Endothelial cell of umbilical vein (primary cell): ENCODE measurements around the gene ATXN2L. TPM values are rescaled to one million over a fixed set of nuclear protein-coding genes. Genes with fewer than 3 reads are reported as not detected.

ENCODE experiments used
- BruUV-seq: library from RNA; stranded (reverse); fragments of 400-500 nt; replicated peaks from 2 replicates; lab custom pipeline; 2021; lab: Mats Ljungman, UMichigan
- CTCF ChIA-PET: fragments of 300-600, 350-600 bp; sonication (Branson Sonifier 250); formaldehyde crosslinking; loops from one replicate; lab custom pipeline; 2021; ENCODE audit warnings: antibody characterized with exemption, inconsistent platforms; lab: Charles Lee
- POLR2A ChIA-PET: fragments of 300-600, 350-600 bp; sonication (Branson Sonifier 250); formaldehyde crosslinking; loops from one replicate; lab custom pipeline; 2021; ENCODE audit warnings: antibody characterized with exemption, inconsistent platforms; lab: Charles Lee
- DNase-seq: peaks from one replicate; pipeline ENCODE4 v3.0.0-alpha.2; 2011; ENCODE audit warnings: low read depth, low spot score
- FAIRE-seq: peaks from 2 replicates; lab custom pipeline; 2011; peaks lifted over from hg19 to GRCh38; lab: Jason Lieb, UNC
- H2AFZ ChIP-seq: 2 replicates; pipeline ENCODE4 v1.6.0; 2012; ENCODE audit warnings: low read depth, low read length, control low read depth, inconsistent platforms
- H3K27ac ChIP-seq: 2 replicates; pipeline ENCODE4 v1.5.1; 2011; ENCODE audit warnings: low read depth, mild to moderate bottlenecking, control low read depth, low read length, moderate library complexity; ENCODE audit not compliant: insufficient read depth
- H3K27me3 ChIP-seq, 2 experiments: 2 replicates each; pipeline versions ENCODE4 v1.6.0 to v1.6.1; 2011; ENCODE audit warnings: low read length in 2 of 2, mixed read lengths in 1 of 2; ENCODE audit not compliant: control insufficient read depth in 2 of 2, insufficient read depth in 2 of 2
- H3K36me3 ChIP-seq, 2 experiments: 2 replicates in 1 of 2; 3 replicates in 1 of 2; pipeline ENCODE4 v1.5.1; 2011; ENCODE audit warnings: low read length in 2 of 2, mild to moderate bottlenecking in 1 of 2, moderate library complexity in 1 of 2; ENCODE audit not compliant: control insufficient read depth in 2 of 2, insufficient read depth in 2 of 2; ENCODE audit errors: extremely low read depth in 1 of 2
- H3K4me1 ChIP-seq: 3 replicates; pipeline ENCODE4 v1.5.1; 2011; ENCODE audit warnings: mild to moderate bottlenecking, low read length; ENCODE audit not compliant: control insufficient read depth, insufficient read depth; ENCODE audit errors: extremely low read depth
- H3K4me2 ChIP-seq: 2 replicates; pipeline ENCODE4 v1.6.1; 2011; ENCODE audit warnings: low read length, control low read depth, mixed read lengths; ENCODE audit not compliant: insufficient read depth
- H3K4me3 ChIP-seq, 3 experiments: fragments of 200-600 bp in 1 of 3; sonication (generic), shearing (Covaris generic) in 1 of 3; replicated peaks in 1 of 3; 2 replicates each; pipeline ENCODE4 v1.5.1; 2011 to 2016; ENCODE audit warnings: control low read depth in 3 of 3, low read length in 3 of 3, mild to moderate bottlenecking in 2 of 3, inconsistent platforms in 1 of 3, low read depth in 1 of 3, moderate library complexity in 1 of 3; ENCODE audit not compliant: insufficient read depth in 1 of 3
- H3K79me2 ChIP-seq: 2 replicates; pipeline ENCODE4 v1.6.0; 2012; ENCODE audit warnings: low read length, inconsistent platforms; ENCODE audit not compliant: control insufficient read depth, insufficient read depth
- H3K9ac ChIP-seq: replicated peaks from 2 replicates; pipeline ENCODE3; 2011; ENCODE audit warnings: low read length, control low read depth; ENCODE audit not compliant: insufficient read depth; ENCODE audit errors: extremely low read depth
- H3K9me1 ChIP-seq: replicated peaks from 3 replicates; pipeline ENCODE4 v1.6.0; 2011; ENCODE audit warnings: mild to moderate bottlenecking, low read length; ENCODE audit not compliant: control insufficient read depth, insufficient read depth; ENCODE audit errors: extremely low read depth
- H3K9me3 ChIP-seq: replicated peaks from 2 replicates; pipeline ENCODE4 v1.5.1; 2012; ENCODE audit warnings: low read length, inconsistent platforms; ENCODE audit not compliant: control insufficient read depth, insufficient read depth
- H4K20me1 ChIP-seq: replicated peaks from 2 replicates; pipeline ENCODE3; 2011; ENCODE audit warnings: mild to moderate bottlenecking, low read length; ENCODE audit not compliant: control insufficient read depth, insufficient read depth; ENCODE audit errors: extremely low read depth
- CTCF ChIP-seq, 2 donors: IDR thresholded peaks; 1 replicate in 1 of 2; 2 replicates in 1 of 2; pipeline ENCODE4 v1.5.1; 2011; ENCODE audit warnings: low read length in 2 of 2, mild to moderate bottlenecking in 2 of 2, moderate library complexity in 2 of 2, control low read depth in 1 of 2, inconsistent platforms in 1 of 2, low read depth in 1 of 2; ENCODE audit not compliant: insufficient read depth in 1 of 2; ENCODE audit errors: extremely low read depth in 1 of 2
- EZH2 ChIP-seq: IDR thresholded peaks from 2 replicates; pipeline ENCODE4 v1.6.1; 2012; ENCODE audit warnings: borderline replicate concordance, low read depth, mild to moderate bottlenecking, moderate library complexity, low read length, inconsistent platforms; ENCODE audit not compliant: severe bottlenecking
- FOS ChIP-seq: IDR thresholded peaks from 2 replicates; pipeline ENCODE4 v1.6.1; 2011; ENCODE audit warnings: mild to moderate bottlenecking, low read length, moderate library complexity, borderline replicate concordance; ENCODE audit not compliant: insufficient read depth
- JUN ChIP-seq: IDR thresholded peaks from 2 replicates; pipeline ENCODE4 v1.6.1; 2011; ENCODE audit warnings: borderline replicate concordance, low read depth; ENCODE audit not compliant: insufficient read length, insufficient read depth
- MYC ChIP-seq: IDR thresholded peaks from one replicate; pipeline ENCODE4 v1.6.1; 2011; ENCODE audit warnings: mild to moderate bottlenecking, low read depth, low read length
- POLR2A ChIP-seq: IDR thresholded peaks from 2 replicates; pipeline ENCODE4 v1.6.1; 2012; ENCODE audit warnings: low read depth, mild to moderate bottlenecking, control low read depth, low read length
- POLR2AphosphoS5 ChIP-seq: IDR thresholded peaks from 2 replicates; pipeline ENCODE4 v1.6.1; 2012; ENCODE audit warnings: low read depth, mild to moderate bottlenecking, control low read depth, low read length, moderate library complexity; ENCODE audit not compliant: insufficient read depth
- dilution Hi-C: fragments of 300-500 bp; cut with MboI; formaldehyde crosslinking; loops from one replicate; pipeline ENCODE4 v1.15.0; 2019; ENCODE audit warnings: low sequenced_read_pairs; ENCODE audit not compliant: extremely low pct_ligation_motif_present
- intact Hi-C: fragments of 100-400 bp; cut with micrococcal nuclease; formaldehyde crosslinking; loops from one replicate; pipeline ENCODE4 v1.10.0; 2022
- polyA plus RNA-seq, 4 experiments: library from polyadenylated mRNA; depleted of rRNA in 3 of 4; stranded (reverse) in 3 of 4; unstranded in 1 of 4; fragments of >200 nt; gene quantifications; 2 replicates each; pipeline versions ENCODE4 v1.2.1 to v1.2.3, GENCODE V29; 2011 to 2012; ENCODE audit warnings: missing spikeins in 1 of 4
- total RNA-seq: library from RNA; stranded (reverse); gene quantifications from 2 replicates; pipeline ENCODE4 v1.2.3, GENCODE V29; 2021
- TF ChIP-seq, protein P1 (sequence below): IDR thresholded peaks from 2 replicates; pipeline ENCODE4 v1.6.1; 2011; ENCODE audit not compliant: insufficient read depth, insufficient read length

ATXN2L gene
- total and polyA plus RNA-seq, 2 donors (not counting 3 experiments of a cell fraction or from before 2014, with no cell fraction given) = 59.0 to 208 TPM

- DNase-seq (no peak), FAIRE-seq (no peak)
- Histone ChIP-seq H3K9ac (no peak overlapping the region), H3K27me3 (no peaks in the 10 kb centered on the region), H3K9me1 (no peaks in the 10 kb centered on the region), H4K20me1 (no peaks in the 10 kb centered on the region), H3K79me2 (no peaks in the 10 kb centered on the region), H3K4me2 (no peak overlapping the region), H3K4me1 (no peaks in the 10 kb centered on the region), H3K9me3 (no peaks in the 10 kb centered on the region), H2AFZ (no peak overlapping the region), H3K4me3 (no peak overlapping the region), H3K36me3 (peaks cover 14 to 48% of the 10 kb centered on the region in 2 experiments), H3K27ac (no peak overlapping the region)
- dilution Hi-C loops = no loop called here
- BruUV-seq = no TSS peak
- intact Hi-C loops = no loop called here
- TF ChIP-seq FOS (no peak), EZH2 (no peak), MYC (no peak), POLR2AphosphoS5 (no peak), CTCF (IDR thresholded peaks at IDR 0.05; ENCODE audit: extremely low read depth in 1 of 2, insufficient read depth in 1 of 2, low read depth in 1 of 2, low read length in 2 of 2) (no peak), JUN (no peak), POLR2A (no peak)
- TF ChIP-seq, protein P1, sequence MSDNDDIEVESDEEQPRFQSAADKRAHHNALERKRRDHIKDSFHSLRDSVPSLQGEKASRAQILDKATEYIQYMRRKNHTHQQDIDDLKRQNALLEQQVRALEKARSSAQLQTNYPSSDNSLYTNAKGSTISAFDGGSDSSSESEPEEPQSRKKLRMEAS = no peak
- ChIA-PET CTCF (interaction anchor here (1.6 kb wide), 1 partner anchor 107 kb away, joined by 5 read pairs; no protein-coding TSS in a partner anchor), POLR2A (no interaction called here)
Observed at GRCh38 chr16:28838558-28838918, 15.7 kb downstream of the ATXN2L start.
